ENCODE results near the gene HCFC1. TPM values are rescaled to one million over a fixed set of nuclear protein-coding genes. Genes with fewer than 3 reads are reported as not detected.

The HCFC1 gene
- total and polyA plus RNA-seq, 2 of the 8 experiments (the other 6 are each of a cell fraction or from before 2014, with no cell fraction given), result 24.9 to 117 TPM

DNA sequence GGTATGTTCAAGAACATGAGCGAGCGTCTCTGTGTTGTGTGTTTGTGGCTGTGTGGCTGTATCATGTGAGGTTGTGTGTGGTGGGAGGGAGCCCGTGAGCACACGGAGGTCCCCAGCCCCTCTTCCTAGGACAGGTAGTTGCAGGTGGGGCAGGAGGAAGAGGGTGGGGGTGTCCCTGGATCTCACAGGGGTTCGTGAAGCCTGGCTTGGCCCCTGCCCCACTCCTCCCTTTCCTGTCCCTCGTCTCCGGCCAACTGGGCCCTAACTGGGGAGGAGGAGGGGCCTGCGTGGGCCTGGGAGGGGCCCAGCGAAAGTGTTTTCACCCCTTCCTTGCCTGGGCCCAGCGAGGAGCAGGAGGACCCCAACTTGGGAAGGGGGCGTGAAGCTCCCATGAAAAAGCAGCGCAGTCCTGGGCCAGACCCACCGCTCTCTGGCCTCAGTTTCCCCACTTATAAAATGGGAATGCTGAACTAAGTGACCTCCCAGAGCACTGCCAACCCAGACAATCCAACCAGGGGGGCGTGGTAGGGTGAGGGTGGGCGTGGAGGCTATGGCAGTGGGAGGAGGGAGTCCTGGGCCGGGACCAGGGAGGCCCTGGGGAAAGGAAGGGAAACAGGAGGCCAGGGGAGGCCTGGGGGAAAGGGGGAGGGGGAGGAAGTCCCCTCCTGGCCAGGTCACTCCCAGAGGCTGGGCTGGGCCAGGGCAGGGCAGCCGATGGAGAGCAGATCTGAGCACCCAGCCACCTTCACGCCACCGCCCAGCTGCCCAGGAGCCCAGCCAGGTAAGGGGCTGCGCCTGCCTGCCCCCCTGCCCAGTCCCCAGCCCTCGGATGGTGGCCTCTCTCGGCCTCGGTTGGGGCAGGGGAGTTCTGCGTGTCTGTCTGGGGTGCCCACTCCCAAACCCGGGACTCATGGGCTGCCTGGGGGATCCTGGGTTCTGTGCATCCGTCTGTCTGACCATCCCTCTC is 67.3 kb downstream of the HCFC1 start, which contains the start of gene AVPR2:
Gene AVPR2 (plus strand): TSS at position 683 of the 967 bp plus-strand sequence. CDS start 473 bp downstream, outside the sequence.
- no peaks in the 10 kb centered on the region for H3K9me3 ChIP-seq (ENCODE audit: insufficient read depth in 2 of 2, low read depth in 1 of 2, low read length in 1 of 2)
- no peaks in the 10 kb centered on the region for H3K79me2 ChIP-seq (ENCODE audit: control insufficient read depth in 1 of 2, insufficient read depth in 2 of 2, low read length in 2 of 2)
- H2AFZ ChIP-seq (ENCODE audit: low read length), result no peak within 1 kb of the TSS
- no peak within 1 kb of the TSS for H2BK120ac ChIP-seq (replicated peaks; ENCODE audit: low read depth, low read length)
- H4K8ac ChIP-seq (ENCODE audit: extremely low read depth, insufficient read depth, low read length), result no peak within 1 kb of the TSS
- no peaks in the 10 kb centered on the region for H3K36me3 ChIP-seq (ENCODE audit: control insufficient read depth in 2 of 4, insufficient read depth in 4 of 4, low read length in 3 of 4)
- H3K79me1 ChIP-seq (ENCODE audit: low read depth, low read length), result no peaks in the 10 kb centered on the region
- no peak for DNase-seq (ENCODE audit: low read depth in 1 of 2, low spot score in 2 of 2)
- no peak within 1 kb of the TSS for H2BK20ac ChIP-seq (ENCODE audit: low read length)
- H4K20me1 ChIP-seq (replicated peaks in 1 of 2; ENCODE audit: control insufficient read depth in 1 of 2, insufficient read depth in 2 of 2, low read length in 2 of 2), result peaks cover 0 to 4% of the 10 kb centered on the region in 2 experiments
- H3K4me3 ChIP-seq (ENCODE audit: extremely low read depth in 1 of 4, insufficient read depth in 2 of 4, low read depth in 3 of 4, low read length in 4 of 4), result no peak within 1 kb of the TSS
- 0 out of 2 replicates have a peak within 1 kb of the TSS, but pooled peaks have one; percentile 44 for H2BK5ac ChIP-seq (ENCODE audit: low read depth, low read length)
- H3K9ac ChIP-seq (replicated peaks in 1 of 4; ENCODE audit: extremely low read depth in 1 of 4, low read depth in 3 of 4, low read length in 3 of 4), result no peak within 1 kb of the TSS
- no peak within 1 kb of the TSS; the same call in 1 of the 2 replicates for H2BK12ac ChIP-seq (ENCODE audit: low read depth, low read length)
- H3K18ac ChIP-seq (ENCODE audit: extremely low read depth, low read length), result no peak within 1 kb of the TSS
- H2AK5ac ChIP-seq (ENCODE audit: low read depth, low read length), result no peak within 1 kb of the TSS
- ChIA-PET CTCF (ENCODE audit: partially characterized antibody) (no interaction called here), POLR2A (ENCODE audit: partially characterized antibody) (interaction anchor here (1.1 kb wide), 1 partner anchor 19 kb away, joined by 3 read pairs; no protein-coding TSS in a partner anchor)
- 85% methylated on average over 9 of the region's 26 CpGs; no CpG with 5 or more reads in 1 of the 2 experiments for WGBS, 2 experiments (ENCODE audit: extremely low coverage in 1 of 2, insufficient coverage in 1 of 2, insufficient read length in 1 of 2, insufficient replicate concordance in 2 of 2, low coverage in 1 of 2, low lambda C conversion rate in 2 of 2, missing lambda C conversion rate in 1 of 2)
- no peak within 1 kb of the TSS for H3K27ac ChIP-seq (ENCODE audit: low read depth, low read length)
- no peak within 1 kb of the TSS for H3K4me2 ChIP-seq (ENCODE audit: insufficient read depth in 1 of 2, low read depth in 2 of 2, low read length in 2 of 2)
- FAIRE-seq, result no peak
- no peak within 1 kb of the TSS for H3K4ac ChIP-seq (replicated peaks; ENCODE audit: insufficient read length, low read depth, low read length)
- H3K4me1 ChIP-seq (replicated peaks in 1 of 4; ENCODE audit: control insufficient read depth in 3 of 4, insufficient read depth in 4 of 4, low read length in 3 of 4), result peaks cover 0 to 14% (median 0%) of the 10 kb centered on the region in 4 experiments; a peak in 1 of 7 replicates
- TF ChIP-seq KDM1A (IDR thresholded peaks at IDR 0.05; ENCODE audit: borderline replicate concordance, low read length) (no peak), HDAC6 (IDR thresholded peaks at IDR 0.05; ENCODE audit: low read depth, low read length) (no peak), RNF2 (IDR thresholded peaks at IDR 0.05; ENCODE audit: borderline replicate concordance, low read depth, low read length, missing control alignments, poor library complexity, severe bottlenecking) (no peak), SIN3A (conservative IDR thresholded peaks at IDR 0.05 in 1 of 2, IDR thresholded peaks at IDR 0.05 in 1 of 2; ENCODE audit: low read depth in 1 of 2, low read length in 2 of 2) (no peak), SIX5 (IDR thresholded peaks at IDR 0.05; ENCODE audit: low read depth, low read length) (no peak), TCF12 (IDR thresholded peaks at IDR 0.05; ENCODE audit: low read depth, low read length) (no peak)
- no peak within 1 kb of the TSS for H3K56ac ChIP-seq (replicated peaks; ENCODE audit: insufficient read length, low read depth, low read length)
- no peak within 1 kb of the TSS for H3K23ac ChIP-seq (ENCODE audit: insufficient read length)
- no peak within 1 kb of the TSS for H3K14ac ChIP-seq (ENCODE audit: insufficient read length)
- no peak within 1 kb of the TSS for H4K5ac ChIP-seq (ENCODE audit: insufficient read length, low read depth, low read length)
- H2BK15ac ChIP-seq (ENCODE audit: low read length), result peak within 1 kb of the TSS; percentile 5; the same call in 1 of the 2 replicates
- H3K23me2 ChIP-seq (ENCODE audit: low read depth, low read length), result peaks cover 3% of the 10 kb centered on the region; the same call in 1 of the 2 replicates
- no peaks in the 10 kb centered on the region for H3K27me3 ChIP-seq (replicated peaks in 1 of 4; ENCODE audit: control insufficient read depth in 3 of 4, extremely low read depth in 1 of 4, insufficient read depth in 3 of 4, low read length in 3 of 4)
- no peak within 1 kb of the TSS for H4K91ac ChIP-seq (replicated peaks; ENCODE audit: insufficient read length, low read length)
